Cardiac muscle cell (in vitro differentiated cells and primary cell): ENCODE results near the gene RPUSD1. TPM values are rescaled to one million over a fixed set of nuclear protein-coding genes. Genes with fewer than 3 reads are reported as not detected.
"Not testable (repeated sequence)": the region's sequence is repeated elsewhere in the genome, so short reads cannot be mapped to it uniquely, and the experiment has no call there.

Experiments
- DNase-seq, 2 donors: peaks; one replicate each; pipeline versions ENCODE4 v3.0.0 to v3.0.0-alpha.2; 2010 to 2017; ENCODE audit warnings: low read depth in 1 of 2, low spot score in 1 of 2
- H3K27ac ChIP-seq: fragments of 200-600 bp; sonication (generic); 2 replicates; pipeline ENCODE4 v1.5.1; 2016
- H3K27me3 ChIP-seq: fragments of 200-600 bp; sonication (generic); 2 replicates; pipeline ENCODE4 v1.6.0; 2016; ENCODE audit warnings: control low read depth
- H3K36me3 ChIP-seq: fragments of 200-600 bp; sonication (generic); 2 replicates; pipeline ENCODE4 v1.5.1; 2016; ENCODE audit warnings: control low read depth
- H3K4me1 ChIP-seq: fragments of 200-600 bp; sonication (generic); 2 replicates; pipeline ENCODE4 v1.8.1; 2017; ENCODE audit warnings: low read depth, mild to moderate bottlenecking, mixed run types
- H3K4me3 ChIP-seq: fragments of 200-600 bp; sonication (generic); 2 replicates; pipeline ENCODE4 v1.5.1; 2016; ENCODE audit warnings: mild to moderate bottlenecking
- H3K9me3 ChIP-seq: fragments of 200-600 bp; sonication (generic); 2 replicates; pipeline ENCODE4 v1.5.1; 2017; ENCODE audit warnings: low read depth, mild to moderate bottlenecking, control low read depth
- polyA plus RNA-seq: library from polyadenylated mRNA; unstranded; fragments of >200 nt; fragmentation: Nextera tagmentation; extraction: Ambion mirVana; gene quantifications from 2 replicates; pipeline ENCODE4 v1.2.1, GENCODE V29; 2016
- total RNA-seq: library from RNA; depleted of rRNA; stranded (reverse); fragments of >200 nt; gene quantifications from 2 replicates; pipeline ENCODE4 v1.2.3, GENCODE V29; 2016
- TF ChIP-seq, protein P1 (sequence below): IDR thresholded peaks from 2 replicates; pipeline ENCODE4 v1.5.1; 2012; ENCODE audit warnings: low read depth, mild to moderate bottlenecking, low read length

The RPUSD1 gene
- total and polyA plus RNA-seq, 2 experiments from 2014 or later, result 32.2 to 34.3 TPM

DNA sequence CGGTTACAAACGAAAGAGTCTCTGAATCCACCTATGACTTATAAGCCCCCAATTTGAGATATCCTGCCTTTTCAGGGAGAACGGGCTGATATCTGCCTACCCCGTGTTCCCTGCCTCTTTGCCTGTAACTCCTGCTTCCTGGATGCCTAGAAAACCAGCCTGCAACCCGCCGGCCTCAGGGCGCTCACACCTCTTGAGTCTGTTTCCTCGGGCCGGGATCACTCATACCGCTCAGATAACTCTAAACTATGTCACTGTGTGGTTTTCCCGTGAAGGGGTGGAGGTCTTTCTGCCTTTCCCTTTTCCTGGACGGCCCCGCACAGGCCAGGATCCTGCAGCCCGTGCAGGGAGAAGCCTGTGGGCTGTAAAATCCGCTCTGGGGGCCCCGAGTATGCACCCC is 10.4 kb downstream of the RPUSD1 start:
- peak; percentile 13 to 70 for DNase-seq
- H3K4me1 ChIP-seq, result peaks cover 8% of the 10 kb centered on the region
- no peak overlapping the region for H3K4me3 ChIP-seq
- TF ChIP-seq, protein P1, sequence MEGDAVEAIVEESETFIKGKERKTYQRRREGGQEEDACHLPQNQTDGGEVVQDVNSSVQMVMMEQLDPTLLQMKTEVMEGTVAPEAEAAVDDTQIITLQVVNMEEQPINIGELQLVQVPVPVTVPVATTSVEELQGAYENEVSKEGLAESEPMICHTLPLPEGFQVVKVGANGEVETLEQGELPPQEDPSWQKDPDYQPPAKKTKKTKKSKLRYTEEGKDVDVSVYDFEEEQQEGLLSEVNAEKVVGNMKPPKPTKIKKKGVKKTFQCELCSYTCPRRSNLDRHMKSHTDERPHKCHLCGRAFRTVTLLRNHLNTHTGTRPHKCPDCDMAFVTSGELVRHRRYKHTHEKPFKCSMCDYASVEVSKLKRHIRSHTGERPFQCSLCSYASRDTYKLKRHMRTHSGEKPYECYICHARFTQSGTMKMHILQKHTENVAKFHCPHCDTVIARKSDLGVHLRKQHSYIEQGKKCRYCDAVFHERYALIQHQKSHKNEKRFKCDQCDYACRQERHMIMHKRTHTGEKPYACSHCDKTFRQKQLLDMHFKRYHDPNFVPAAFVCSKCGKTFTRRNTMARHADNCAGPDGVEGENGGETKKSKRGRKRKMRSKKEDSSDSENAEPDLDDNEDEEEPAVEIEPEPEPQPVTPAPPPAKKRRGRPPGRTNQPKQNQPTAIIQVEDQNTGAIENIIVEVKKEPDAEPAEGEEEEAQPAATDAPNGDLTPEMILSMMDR, result no peak
- no peaks in the 10 kb centered on the region for H3K9me3 ChIP-seq
- H3K27me3 ChIP-seq, result no peaks in the 10 kb centered on the region
- no peaks in the 10 kb centered on the region for H3K36me3 ChIP-seq
- peak overlapping the region; percentile 5 for H3K27ac ChIP-seq

DNA sequence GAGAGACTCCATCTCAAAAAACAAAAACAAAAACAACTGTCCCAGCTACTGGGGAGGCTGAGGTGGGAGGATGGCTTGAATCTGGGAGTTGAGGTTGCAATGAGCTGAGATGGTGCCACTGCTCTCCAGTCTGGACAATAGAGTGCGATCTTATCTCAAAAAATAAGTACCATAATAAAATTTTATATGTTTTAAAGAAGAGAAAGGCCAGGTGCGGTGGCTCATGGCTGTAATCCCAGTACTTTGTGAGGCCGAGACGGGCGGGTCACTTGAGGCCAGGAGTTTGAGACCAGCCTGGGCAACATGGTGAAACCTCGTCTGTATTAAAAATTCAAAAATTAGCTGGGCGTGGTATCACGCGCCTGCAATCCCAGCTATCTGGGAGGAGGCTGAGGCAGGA is 11.4 kb downstream of the RPUSD1 start:
- no peak overlapping the region for H3K27ac ChIP-seq
- peaks cover 8% of the 10 kb centered on the region for H3K4me1 ChIP-seq
- no peak overlapping the region for H3K4me3 ChIP-seq
- DNase-seq, result no peak
- H3K36me3 ChIP-seq, result no peaks in the 10 kb centered on the region
- TF ChIP-seq, protein P1, result no peak
- no peaks in the 10 kb centered on the region for H3K9me3 ChIP-seq
- H3K27me3 ChIP-seq, result no peaks in the 10 kb centered on the region

DNA sequence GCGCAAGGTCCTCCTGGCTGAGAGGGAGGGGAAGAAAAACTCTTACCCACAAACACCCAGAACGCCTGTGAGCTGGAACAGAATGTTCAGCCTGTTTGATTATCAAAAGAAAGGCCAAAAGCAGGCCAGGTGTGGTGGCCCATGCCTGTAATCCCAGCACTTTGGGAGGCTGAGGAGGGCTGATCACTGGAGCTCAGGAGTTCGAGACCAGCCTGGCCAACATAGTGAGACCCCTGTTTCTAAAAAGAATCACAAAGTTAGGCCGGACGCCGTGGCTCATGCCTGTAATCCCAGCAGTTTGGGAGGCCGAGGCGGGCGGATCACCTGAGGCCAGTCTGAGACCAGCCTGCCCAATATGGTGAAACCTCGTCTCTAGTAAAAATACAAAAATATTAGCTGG is 11.9 kb downstream of the RPUSD1 start:
- H3K36me3 ChIP-seq, DNase-seq, H3K27ac ChIP-seq, H3K4me3 ChIP-seq, H3K27me3 ChIP-seq, H3K9me3 ChIP-seq, H3K4me1 ChIP-seq: not testable (repeated sequence)

DNA sequence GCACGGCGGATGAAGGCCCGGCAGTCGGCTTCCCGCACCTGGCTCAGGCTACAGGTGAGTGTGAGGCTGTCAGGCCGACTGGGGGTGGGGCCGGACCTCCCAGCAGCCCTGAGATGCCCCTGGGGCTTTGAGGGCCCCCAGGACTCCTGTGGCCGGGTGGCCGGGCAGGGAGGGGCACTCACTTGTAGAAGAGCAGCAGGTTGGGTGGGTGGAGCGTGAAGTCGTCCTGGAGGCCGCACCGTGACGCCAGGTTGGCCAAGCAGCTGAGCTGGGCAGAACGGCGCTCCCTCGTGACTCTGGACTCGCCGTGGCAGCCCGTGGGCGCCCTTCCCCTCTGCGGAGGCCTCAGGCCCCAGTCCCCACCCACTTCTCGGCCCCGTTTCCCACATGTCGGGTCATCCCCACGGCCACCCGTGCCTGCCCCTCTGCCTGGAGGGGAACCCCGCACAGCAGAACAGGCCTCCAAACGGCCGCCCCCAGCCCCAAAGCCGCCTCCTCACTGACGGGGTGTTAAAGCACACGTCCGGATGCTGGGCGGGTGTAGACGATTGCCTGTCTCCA is 12.9 kb downstream of the RPUSD1 start:
- Histone ChIP-seq H3K27ac (no peak overlapping the region), H3K4me1 (peaks cover 8% of the 10 kb centered on the region), H3K4me3 (no peak overlapping the region), H3K9me3 (no peaks in the 10 kb centered on the region), H3K27me3 (no peaks in the 10 kb centered on the region), H3K36me3 (no peaks in the 10 kb centered on the region)
- DNase-seq, result no peak
- TF ChIP-seq, protein P1, result no peak

DNA sequence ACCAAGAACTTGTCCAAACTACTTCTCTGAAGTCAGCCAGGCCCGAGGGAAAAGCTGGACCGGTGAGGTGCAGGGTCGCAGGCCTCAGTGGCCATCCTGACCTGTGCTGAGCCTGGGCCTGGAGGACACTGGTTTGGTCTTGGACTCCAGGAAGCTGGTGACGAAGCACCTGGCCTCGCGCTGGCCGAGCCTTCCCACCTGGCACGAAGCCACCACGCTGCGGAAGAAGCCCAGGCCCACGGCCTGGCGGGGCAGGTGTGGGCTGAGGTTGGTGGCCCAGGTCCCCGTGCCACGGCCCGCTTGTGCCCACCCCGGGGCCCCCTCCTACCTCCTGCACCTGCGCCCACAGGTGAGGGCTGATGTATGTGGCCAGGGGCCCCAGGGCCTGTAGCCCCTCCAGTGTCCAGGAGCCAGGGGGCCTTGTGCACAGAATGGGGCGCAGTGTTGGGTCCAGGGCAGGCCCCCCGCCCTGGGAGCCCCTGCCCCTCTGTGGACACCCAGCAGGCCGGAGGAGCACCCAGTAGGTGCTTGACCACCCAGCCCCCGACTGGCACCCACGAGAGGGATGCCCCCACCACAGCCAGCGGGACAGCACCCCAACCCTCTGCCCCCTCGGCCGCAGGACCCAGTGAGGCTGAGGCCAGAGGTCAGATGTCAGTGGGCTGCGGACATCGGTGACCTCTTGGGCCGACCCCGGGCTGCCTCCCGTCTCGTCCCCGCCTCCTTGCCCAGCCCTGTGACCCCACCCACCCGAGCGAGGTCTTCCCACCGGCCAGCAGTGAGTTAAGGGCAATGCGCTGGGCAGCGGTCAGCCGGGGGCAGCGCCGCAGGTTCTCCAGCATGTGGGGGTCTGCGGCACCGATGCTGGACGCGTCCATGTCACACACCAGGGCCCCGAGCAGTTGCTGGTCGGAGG is 13.8 kb downstream of the RPUSD1 start:
- Histone ChIP-seq H3K36me3 (no peaks in the 10 kb centered on the region), H3K4me3 (no peak overlapping the region), H3K9me3 (no peaks in the 10 kb centered on the region), H3K4me1 (peaks cover 8% of the 10 kb centered on the region), H3K27me3 (no peaks in the 10 kb centered on the region), H3K27ac (no peak overlapping the region)
- TF ChIP-seq, protein P1, result no peak
- no peak for DNase-seq

DNA sequence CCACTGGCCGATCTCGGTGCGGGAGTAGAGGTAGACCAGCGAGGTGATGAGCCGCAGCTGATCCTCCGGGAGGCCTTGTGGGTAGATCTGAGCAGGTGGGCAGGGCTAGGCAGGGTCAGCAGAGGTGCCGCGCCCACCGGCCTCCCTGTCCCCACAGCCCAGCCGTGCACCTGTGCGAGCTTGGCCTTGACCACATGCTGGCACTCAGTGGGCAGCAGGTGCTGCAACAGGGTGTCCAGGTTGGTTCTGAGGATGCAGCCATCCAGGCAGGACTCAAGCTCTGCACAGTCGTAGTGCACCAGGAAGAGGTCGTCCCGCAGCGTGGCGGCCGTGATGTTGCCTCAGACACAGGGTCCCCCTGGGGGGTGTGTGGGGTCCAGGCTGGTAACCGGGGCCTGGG is 15.2 kb downstream of the RPUSD1 start:
- Histone ChIP-seq H3K27ac (no peak overlapping the region), H3K36me3 (no peaks in the 10 kb centered on the region), H3K27me3 (no peaks in the 10 kb centered on the region), H3K4me3 (no peak overlapping the region), H3K9me3 (no peaks in the 10 kb centered on the region), H3K4me1 (peaks cover 6% of the 10 kb centered on the region)
- TF ChIP-seq, protein P1, result no peak
- no peak for DNase-seq
